ENCODE data around the gene B3GNT2. TPM values are rescaled to one million over a fixed set of nuclear protein-coding genes. Genes with fewer than 3 reads are reported as not detected.
"Not testable (repeated sequence)": the region's sequence is repeated elsewhere in the genome, so short reads cannot be mapped to it uniquely, and the experiment has no call there.

Gene B3GNT2
- total RNA-seq, 1 donor from 2014 or later, result 14.6 TPM

GRCh38 chr2:62181843-62182242, 14.1 kb upstream of the B3GNT2 start:
- intact Hi-C loops (cut with DNase I), result no loop called here
- ATAC-seq (ENCODE audit: poor library complexity), result no peak
- DNase-seq, result no peak

DNA sequence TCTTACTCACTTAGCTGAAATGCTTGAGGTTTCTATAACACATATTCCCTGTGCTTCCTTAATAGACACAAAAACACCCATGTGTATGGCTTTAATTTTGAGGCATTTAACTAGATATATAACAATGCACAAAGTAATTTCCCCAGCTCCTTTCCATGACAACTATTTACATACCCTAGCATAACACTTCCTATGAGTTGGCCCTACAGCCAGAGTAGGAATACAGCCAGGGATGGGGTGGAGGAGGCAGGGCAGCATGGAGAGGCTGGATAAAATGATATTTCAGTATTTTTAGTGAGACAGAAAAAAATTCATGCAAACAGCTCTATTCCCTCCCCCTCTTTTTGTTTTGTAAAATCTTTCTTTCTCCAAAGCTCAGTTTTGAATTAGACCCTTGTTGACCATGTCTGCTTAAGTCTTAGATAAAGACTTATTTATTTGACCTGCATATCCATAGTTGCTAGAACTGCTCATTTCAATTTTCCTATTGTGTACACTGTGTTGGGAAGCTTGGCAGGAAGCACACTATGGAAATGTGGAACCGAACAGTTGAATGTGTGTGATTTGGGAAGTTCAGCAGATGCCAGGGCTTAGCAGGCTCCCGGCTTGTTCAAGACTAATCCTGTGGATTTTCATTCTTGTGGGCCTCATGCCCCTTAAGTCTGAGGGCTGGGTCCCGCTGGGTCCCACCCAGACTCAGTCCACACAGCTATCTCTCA, 11.2 kb upstream of the B3GNT2 start:
- no peak for DNase-seq
- intact Hi-C loops (cut with DNase I), result no loop called here
- no peak for ATAC-seq (ENCODE audit: poor library complexity)

- no peak for ATAC-seq (ENCODE audit: poor library complexity)
- intact Hi-C loops (cut with DNase I), result no loop called here
- DNase-seq, result no peak
Measured at GRCh38 chr2:62185475-62186155, 10.3 kb upstream of the B3GNT2 start.

DNA sequence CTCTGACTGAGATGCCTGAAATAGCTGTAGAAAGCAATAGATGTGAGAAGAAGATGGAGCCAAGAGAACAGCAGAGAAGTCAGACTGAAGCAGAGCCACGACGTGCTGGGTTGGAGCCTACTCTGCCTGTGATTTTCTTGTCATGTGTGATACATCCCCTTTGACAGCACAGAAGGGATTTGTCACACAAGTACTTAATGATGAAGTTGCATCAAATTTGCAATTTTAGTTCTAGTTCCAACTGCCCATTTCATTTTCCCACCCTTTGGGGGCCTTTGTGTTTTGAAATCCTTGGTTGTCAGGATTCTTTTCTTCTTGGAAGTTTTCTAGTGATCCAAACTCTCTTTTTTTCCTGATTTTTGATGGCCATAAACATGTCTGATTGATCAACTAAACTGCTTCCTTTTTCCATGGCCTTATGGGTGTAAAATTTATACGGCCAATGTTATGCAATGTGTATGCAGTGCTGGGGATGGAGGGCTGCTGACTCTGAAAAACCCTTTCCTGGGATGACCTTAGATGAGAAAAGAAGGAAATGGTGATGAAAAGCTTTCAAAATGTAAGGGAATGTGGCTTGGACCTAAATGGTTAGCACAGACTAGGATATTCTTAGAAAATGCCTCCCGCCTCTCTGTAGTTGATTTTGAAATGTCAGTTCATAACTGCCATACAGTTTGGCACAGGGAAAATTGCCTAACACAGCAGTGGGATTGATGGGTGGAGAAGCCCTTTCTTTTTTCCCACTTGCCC, 9.6 kb upstream of the B3GNT2 start:
- DNase-seq (no peak), ATAC-seq (ENCODE audit: poor library complexity) (peak; percentile 67)
- intact Hi-C loops (cut with DNase I), result no loop called here

DNA sequence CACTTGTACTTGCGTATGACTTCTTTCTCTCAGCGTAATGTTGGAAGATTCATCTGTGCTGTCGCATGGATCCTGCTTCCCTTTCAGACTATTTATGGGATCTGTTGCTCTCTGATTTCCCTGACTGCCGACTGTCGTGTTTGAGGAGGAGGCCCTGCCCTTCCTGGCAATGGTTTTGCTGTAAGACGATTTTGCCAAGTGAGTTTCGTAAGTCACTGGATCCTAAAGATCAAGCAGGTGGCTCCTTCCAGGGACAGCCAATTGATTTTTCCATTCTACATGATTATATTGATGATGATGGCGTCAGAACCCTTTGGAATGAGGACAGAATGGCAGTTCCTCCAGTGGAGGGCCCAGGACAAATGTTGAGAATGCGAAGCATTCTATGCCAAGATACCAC, 8.7 kb upstream of the B3GNT2 start:
- DNase-seq (no peak), ATAC-seq (ENCODE audit: poor library complexity) (peak; percentile 42)
- intact Hi-C loops (cut with DNase I), result no loop called here

DNA sequence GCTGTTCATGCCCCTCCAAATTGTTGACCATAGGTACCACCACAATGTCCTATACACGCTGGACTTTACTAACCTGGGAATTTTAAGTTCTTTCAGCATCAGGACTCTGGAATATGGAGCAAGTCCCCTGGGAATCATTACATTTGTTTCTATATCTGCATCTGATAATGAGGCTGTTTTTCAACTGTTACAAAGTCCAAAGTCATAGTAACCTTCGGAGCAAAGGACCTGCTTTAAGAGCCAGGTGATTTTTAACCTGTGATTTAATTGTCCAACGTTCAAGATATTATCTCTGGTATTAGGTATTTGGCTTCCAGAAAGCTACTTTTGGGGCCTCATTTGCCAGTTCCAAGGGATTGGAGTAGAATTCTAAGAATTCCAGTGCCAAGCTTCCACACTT, 7.5 kb upstream of the B3GNT2 start:
- intact Hi-C loops (cut with DNase I), result no loop called here
- DNase-seq (no peak), ATAC-seq (ENCODE audit: poor library complexity) (no peak)

GRCh38 chr2:62189196-62189595, 6.7 kb upstream of the B3GNT2 start:
- intact Hi-C loops (cut with DNase I), result no loop called here
- ATAC-seq (ENCODE audit: poor library complexity), result no peak
- DNase-seq, result no peak

DNA sequence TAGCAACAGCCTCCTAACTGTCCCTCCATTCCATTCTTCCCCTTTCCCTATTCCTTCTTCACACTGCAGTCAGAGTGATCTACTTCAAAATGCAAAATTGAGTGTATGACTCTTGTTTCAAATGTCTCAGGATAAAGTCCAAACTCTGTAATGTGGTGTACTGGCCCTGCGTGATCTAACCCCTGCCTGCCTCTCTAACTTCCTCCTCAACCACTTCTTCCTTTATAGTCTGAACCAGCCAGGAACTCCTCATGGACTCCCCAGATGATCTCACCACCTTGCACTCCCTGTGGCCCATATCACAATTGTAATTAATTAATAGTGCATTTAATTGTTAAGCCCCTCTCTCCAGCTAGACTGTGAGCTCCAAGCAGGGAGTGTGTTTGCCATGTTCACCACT, 3.1 kb upstream of the B3GNT2 start:
- ATAC-seq (ENCODE audit: poor library complexity), result no peak
- intact Hi-C loops (cut with DNase I), result loop anchor here (10.0 kb wide), 1 partner anchor 198 kb away; no protein-coding TSS in a partner anchor
- no peak for DNase-seq

GRCh38 chr2:62194558-62195420, 1.1 kb upstream of the B3GNT2 start:
- intact Hi-C loops (cut with DNase I), result loop anchor here (5.0 to 10.0 kb wide), 2 partner anchors 200 to 218 kb away; no protein-coding TSS in a partner anchor
- DNase-seq (peak; percentile 52), ATAC-seq (ENCODE audit: poor library complexity) (peak; percentile 7)

DNA sequence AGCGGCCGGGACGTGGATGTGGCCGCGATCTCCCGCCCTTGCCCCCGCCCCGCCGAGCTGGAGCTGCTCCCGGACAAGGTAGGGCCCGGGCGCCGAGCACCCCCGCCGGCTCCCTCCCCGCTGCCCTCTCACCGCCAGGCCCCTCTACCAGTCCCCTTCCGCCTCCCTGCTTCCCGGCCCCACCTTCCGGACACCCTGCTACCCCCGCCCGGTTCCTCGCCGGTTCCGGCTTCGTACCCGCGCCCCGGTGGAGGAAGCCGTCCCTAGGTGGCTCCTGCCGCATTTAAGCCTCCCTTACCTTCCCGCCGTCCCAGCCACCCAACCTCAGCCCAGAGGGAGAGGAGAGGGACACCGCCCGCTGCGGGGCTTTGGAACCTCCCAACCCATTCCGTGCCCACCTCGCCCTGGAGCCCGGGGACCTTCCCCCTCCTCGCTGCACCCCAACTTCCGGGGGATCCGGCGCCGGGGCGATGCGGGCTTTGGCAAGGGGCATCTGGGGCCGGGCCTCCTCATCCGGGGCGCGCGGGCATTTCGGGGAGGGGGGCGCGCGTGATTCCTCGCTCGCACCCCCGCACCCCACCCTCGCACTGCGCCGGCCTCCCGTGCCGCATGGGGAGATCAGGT, 475 bp downstream of the B3GNT2 start:
- intact Hi-C loops (cut with DNase I), result loop anchor here (5.0 to 10.0 kb wide), 2 partner anchors 202 to 216 kb away; no protein-coding TSS in a partner anchor
- DNase-seq, result peak; percentile 57
- ATAC-seq (ENCODE audit: poor library complexity), result peak; percentile 58

DNA sequence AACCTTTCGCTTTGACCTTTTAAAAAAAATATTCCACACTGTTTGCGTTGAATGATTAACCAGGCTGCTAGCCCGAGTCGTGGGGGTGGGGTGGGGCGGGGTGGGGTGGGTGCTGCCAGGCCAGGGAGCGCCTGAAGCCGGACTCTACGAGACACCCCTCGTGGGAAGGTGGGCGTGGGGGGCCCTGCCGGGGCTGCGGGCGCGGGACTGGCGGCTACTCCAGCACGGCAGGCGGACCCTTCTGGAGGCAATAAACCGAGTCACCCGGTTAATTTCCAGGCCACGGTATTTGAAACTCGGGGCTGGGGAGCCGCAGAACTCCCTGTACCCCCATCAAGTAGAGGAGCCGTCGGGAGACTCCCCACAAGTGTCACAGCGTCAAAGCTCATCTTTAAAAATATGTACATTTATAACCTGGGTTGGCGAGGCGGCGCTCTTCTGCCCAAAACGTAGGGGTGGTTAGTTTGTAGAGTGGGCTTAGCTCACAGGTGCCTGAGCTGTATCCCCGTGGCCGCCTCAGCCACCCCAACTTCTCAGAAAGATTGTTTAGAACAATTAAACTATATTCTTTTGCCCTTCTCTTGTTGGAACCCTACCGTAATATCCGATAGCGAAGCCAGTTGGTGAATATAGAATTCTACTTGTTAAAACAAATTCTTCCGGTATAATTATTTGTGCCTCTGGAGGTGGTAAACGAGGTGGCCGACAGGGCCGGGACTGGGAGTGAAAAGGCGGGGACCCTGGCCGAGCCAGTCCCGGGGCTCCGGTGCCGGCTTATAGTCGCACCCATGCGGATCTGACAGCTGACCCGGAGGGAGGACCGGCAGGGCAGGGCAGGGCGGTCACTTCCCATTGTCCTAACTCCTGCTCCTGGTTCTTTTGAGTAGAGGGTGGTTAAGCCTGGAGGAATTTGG, 1.4 kb downstream of the B3GNT2 start:
- intact Hi-C loops (cut with DNase I), result loop anchor here (5.0 to 10.0 kb wide), 2 partner anchors 202 to 215 kb away; no protein-coding TSS in a partner anchor
- ATAC-seq (ENCODE audit: poor library complexity), result peak; percentile 35
- peak; percentile 69 for DNase-seq

DNA sequence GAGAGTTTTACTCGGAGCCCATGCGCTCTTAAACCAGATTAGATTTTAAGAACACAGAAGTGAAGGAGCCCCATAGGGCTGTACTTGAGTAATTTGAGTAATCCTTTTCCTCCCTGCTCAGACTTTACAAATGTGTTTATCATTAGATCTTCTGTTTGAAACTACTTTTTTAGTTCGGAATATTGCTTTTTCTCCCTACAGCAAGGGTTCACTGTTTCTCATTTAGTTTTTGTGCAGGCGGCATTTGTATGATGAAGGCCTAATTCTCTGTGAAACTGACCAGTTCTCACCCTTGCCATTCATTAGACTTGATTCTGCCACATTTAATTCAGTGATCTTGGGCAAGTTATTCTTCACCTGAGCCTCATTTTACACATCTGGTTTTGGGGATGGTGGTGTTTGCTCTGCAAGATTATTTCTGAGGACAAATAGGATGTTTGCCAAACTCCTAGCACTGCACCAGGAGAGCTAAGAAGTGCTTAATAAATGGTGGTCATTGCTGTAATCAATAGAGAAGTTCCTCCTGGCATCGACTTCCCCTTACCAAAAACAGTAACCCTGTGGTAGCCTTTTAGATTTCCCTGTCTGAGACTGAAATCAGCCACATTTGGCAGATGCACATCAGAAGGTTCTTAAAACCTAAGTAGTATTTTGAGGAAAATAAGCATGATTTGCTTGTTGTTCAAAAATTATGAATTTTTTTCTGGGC, 2.2 kb downstream of the B3GNT2 start:
- no peak for ATAC-seq (ENCODE audit: poor library complexity)
- intact Hi-C loops (cut with DNase I), result loop anchor here (5.0 to 10.0 kb wide), 2 partner anchors 203 to 214 kb away; no protein-coding TSS in a partner anchor
- DNase-seq, result no peak

DNA sequence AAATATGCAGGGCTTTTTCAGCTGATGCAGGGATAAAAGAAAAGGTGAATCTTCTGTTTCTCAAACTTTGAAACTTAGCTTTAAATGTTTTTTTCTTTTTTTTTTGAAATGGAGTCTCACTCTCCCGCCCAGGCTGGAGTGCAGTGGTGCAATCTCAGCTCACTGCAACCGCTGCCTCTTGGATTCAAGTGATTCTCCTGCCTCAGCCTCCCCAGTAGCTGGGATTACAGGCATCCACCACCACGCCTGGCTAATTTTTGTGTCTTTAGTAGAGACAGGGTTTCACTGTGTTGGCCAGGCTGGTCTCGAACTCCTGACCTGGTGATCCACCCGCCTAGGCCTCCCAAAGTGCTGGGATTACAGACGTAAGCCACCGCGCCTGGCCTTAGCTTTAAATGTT, 2.9 kb downstream of the B3GNT2 start:
- intact Hi-C loops (cut with DNase I), result loop anchor here (5.0 to 10.0 kb wide), 2 partner anchors 204 to 213 kb away; no protein-coding TSS in a partner anchor
- not testable (repeated sequence) for ATAC-seq (ENCODE audit: poor library complexity); DNase-seq

DNA sequence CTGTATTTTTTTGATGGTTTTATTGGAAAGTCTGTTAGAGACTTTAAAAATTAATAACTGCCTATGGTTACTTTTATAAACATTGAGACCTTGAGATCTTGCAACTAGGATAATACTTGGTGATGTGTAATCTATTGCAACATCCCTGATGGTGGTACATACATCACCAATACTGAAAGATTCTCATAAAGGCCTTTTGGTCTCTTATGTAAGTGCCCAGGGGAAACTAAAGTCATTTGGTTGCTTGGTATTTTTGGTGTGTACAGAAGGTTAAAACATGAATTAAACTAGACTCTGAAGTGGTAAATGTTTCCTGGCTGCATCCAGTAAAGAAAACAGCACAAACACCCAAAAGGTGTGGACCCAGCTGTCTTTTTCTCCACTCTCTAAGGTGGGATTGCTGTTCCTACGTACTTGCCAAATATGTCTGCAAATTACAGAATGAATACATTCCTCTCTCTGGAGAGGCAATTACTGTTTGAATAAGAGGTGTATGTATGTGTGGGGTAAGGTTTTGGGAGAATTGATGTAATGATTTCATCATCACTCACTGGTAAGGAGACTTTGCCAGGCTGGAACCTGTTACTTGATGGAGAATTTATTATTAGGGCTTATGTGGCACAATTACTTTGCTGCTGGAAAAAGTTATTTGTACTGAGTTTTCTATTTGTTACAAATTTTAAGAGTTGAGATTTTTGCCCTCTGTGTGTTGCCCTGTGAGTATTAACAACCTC, 3.6 kb downstream of the B3GNT2 start:
- ATAC-seq (ENCODE audit: poor library complexity) (no peak), DNase-seq (no peak)
- intact Hi-C loops (cut with DNase I), result loop anchor here (5.0 to 10.0 kb wide), 3 partner anchors 205 to 275 kb away; no protein-coding TSS in a partner anchor

DNA sequence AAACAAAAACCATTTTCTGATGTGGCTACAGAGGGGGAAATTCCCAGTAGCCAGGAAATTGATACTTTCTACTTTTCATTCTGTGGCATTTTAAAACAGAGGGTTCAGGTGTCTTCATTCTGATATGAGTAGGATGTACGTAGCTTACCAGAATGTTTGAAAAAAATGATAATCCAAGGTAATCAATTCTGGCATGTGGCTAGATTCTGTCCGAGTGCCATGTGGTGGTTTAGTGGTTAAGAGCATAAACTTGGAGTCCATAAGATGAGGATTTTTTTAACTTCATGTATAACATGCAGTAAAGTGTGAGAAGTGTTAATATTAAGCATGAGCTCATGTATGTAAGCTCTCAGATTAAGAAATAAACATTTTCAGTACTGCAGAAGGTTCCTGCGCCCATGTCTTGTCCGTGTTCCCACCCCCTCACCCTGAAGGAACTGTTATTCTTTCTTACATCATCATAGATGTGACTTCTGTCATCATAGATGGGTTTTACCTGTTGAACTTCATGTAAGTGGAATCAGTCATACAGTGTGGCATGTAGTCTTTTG, 4.5 kb downstream of the B3GNT2 start:
- ATAC-seq (ENCODE audit: poor library complexity) (no peak), DNase-seq (no peak)
- intact Hi-C loops (cut with DNase I), result loop anchor here (10.0 kb wide), 1 partner anchor 276 kb away; no protein-coding TSS in a partner anchor
